Neural progenitor cell (in vitro differentiated cells): ENCODE measurements around the gene PRDM5. TPM values are rescaled to one million over a fixed set of nuclear protein-coding genes. Genes with fewer than 3 reads are reported as not detected.
A peak's percentile ranks its signal among the peaks of the same experiment; 100 is the strongest.

ENCODE experiments used
- DNase-seq: peaks from one replicate; pipeline ENCODE4 v3.0.0-alpha.2; 2016; ENCODE audit warnings: low spot score
- H2AFZ ChIP-seq: fragments of 200-600 bp; sonication (generic); replicated peaks from 2 replicates; pipeline ENCODE4 v1.6.1; 2016; ENCODE audit warnings: antibody characterized with exemption
- H3F3A ChIP-seq: fragments of 200-600 bp; sonication (generic); 2 replicates; pipeline ENCODE4 v1.6.1; 2016; ENCODE audit warnings: antibody characterized with exemption, low read depth
- H3K27ac ChIP-seq: fragments of 200-600 bp; sonication (generic); 2 replicates; pipeline ENCODE4 v1.5.1; 2016; ENCODE audit warnings: mild to moderate bottlenecking
- H3K27me3 ChIP-seq: fragments of 200-600 bp; sonication (generic); 2 replicates; pipeline ENCODE4 v1.6.1; 2016; ENCODE audit warnings: mild to moderate bottlenecking, moderate library complexity
- H3K36me3 ChIP-seq: fragments of 200-600 bp; sonication (generic); 2 replicates; pipeline ENCODE4 v1.5.1; 2016
- H3K4me1 ChIP-seq: fragments of 200-600 bp; sonication (generic); 2 replicates; pipeline ENCODE4 v1.6.1; 2016; ENCODE audit warnings: mixed run types
- H3K4me2 ChIP-seq: fragments of 200-600 bp; sonication (generic); 2 replicates; pipeline ENCODE4 v1.6.1; 2016
- H3K4me3 ChIP-seq: fragments of 200-600 bp; sonication (generic); 2 replicates; pipeline ENCODE4 v1.5.1; 2016
- H3K79me2 ChIP-seq: fragments of 200-600 bp; sonication (generic); 2 replicates; pipeline ENCODE4 v1.6.1; 2016; ENCODE audit warnings: low read depth
- H3K9ac ChIP-seq: fragments of 200-600 bp; sonication (generic); 2 replicates; pipeline ENCODE4 v1.6.1; 2016
- H3K9me3 ChIP-seq: fragments of 200-600 bp; sonication (generic); 2 replicates; pipeline ENCODE4 v1.5.1; 2016; ENCODE audit warnings: low read depth
- H4K20me1 ChIP-seq: fragments of 200-600 bp; sonication (generic); 2 replicates; pipeline ENCODE4 v1.6.1; 2016; ENCODE audit warnings: low read depth
- H3K27ac Mint-ChIP-seq: 3 replicates; pipeline ENCODE4 v1.8.0; 2021; ENCODE audit warnings: mixed read lengths
- H3K27me3 Mint-ChIP-seq: 2 replicates; pipeline ENCODE4 v1.8.0; 2022; ENCODE audit warnings: low read depth, mild to moderate bottlenecking, inconsistent platforms, moderate library complexity, mixed read lengths; ENCODE audit not compliant: insufficient read depth
- H3K36me3 Mint-ChIP-seq: 3 replicates; pipeline ENCODE4 v1.8.0; 2021; ENCODE audit warnings: mixed read lengths
- H3K4me1 Mint-ChIP-seq: 3 replicates; pipeline ENCODE4 v1.8.0; 2021; ENCODE audit warnings: mixed read lengths
- H3K4me3 Mint-ChIP-seq: 3 replicates; pipeline ENCODE4 v1.8.0; 2021; ENCODE audit warnings: mild to moderate bottlenecking, moderate library complexity, mixed read lengths
- H3K9me3 Mint-ChIP-seq: 3 replicates; pipeline ENCODE4 v1.8.0; 2020; ENCODE audit warnings: mixed read lengths
- EZH2 ChIP-seq: fragments of 200-600 bp; sonication (generic); IDR thresholded peaks from 2 replicates; pipeline ENCODE4 v1.6.1; 2017; ENCODE audit warnings: antibody characterized with exemption, mild to moderate bottlenecking, moderate library complexity
- EZH2phosphoT487 ChIP-seq: fragments of 200-600 bp; sonication (generic); IDR thresholded peaks from 2 replicates; pipeline ENCODE4 v1.6.1; 2017; ENCODE audit warnings: antibody characterized with exemption
- total RNA-seq: library from RNA; depleted of rRNA; stranded (reverse); fragments of >200 nt; gene quantifications from 2 replicates; pipeline ENCODE4 v1.2.3, GENCODE V29; 2015; ENCODE audit warnings: low replicate concordance
- TF ChIP-seq, protein P1 (sequence below): fragments of 200-600 bp; sonication (generic); IDR thresholded peaks from 2 replicates; pipeline ENCODE4 v1.5.1; 2017; ENCODE audit warnings: antibody characterized with exemption, mild to moderate bottlenecking

Gene PRDM5
- total RNA-seq, 1 donor from 2014 or later = 51.7 TPM

DNA sequence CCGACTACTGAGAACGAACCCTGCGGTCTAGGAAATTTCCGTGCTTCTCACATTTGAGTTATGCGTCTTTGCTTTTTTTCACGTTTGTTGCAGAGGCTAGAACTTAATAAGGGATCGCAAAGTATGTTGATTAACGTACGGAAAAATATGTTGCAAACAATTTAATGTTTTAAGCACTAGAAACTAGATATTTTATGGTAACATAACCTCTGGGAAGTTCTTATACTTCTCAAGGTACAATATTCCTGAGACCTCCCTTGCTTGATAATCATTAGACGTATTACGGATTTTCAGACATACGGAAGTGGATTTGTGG is 639 bp upstream of the PRDM5 start:
- H3K27me3 ChIP-seq = no peaks in the 10 kb centered on the region
- no peak for DNase-seq
- peak overlapping the region; percentile 63 for H2AFZ ChIP-seq
- no peaks in the 10 kb centered on the region for H4K20me1 ChIP-seq
- H3K4me3 ChIP-seq = peak overlapping the region; percentile 72
- peak overlapping the region; percentile 82 for H3K27ac Mint-ChIP-seq
- H3K4me1 Mint-ChIP-seq = peaks cover 18% of the 10 kb centered on the region
- no peaks in the 10 kb centered on the region for H3K9me3 ChIP-seq
- H3K36me3 Mint-ChIP-seq = no peaks in the 10 kb centered on the region
- TF ChIP-seq EZH2 (no peak), EZH2phosphoT487 (no peak)
- TF ChIP-seq, protein P1, sequence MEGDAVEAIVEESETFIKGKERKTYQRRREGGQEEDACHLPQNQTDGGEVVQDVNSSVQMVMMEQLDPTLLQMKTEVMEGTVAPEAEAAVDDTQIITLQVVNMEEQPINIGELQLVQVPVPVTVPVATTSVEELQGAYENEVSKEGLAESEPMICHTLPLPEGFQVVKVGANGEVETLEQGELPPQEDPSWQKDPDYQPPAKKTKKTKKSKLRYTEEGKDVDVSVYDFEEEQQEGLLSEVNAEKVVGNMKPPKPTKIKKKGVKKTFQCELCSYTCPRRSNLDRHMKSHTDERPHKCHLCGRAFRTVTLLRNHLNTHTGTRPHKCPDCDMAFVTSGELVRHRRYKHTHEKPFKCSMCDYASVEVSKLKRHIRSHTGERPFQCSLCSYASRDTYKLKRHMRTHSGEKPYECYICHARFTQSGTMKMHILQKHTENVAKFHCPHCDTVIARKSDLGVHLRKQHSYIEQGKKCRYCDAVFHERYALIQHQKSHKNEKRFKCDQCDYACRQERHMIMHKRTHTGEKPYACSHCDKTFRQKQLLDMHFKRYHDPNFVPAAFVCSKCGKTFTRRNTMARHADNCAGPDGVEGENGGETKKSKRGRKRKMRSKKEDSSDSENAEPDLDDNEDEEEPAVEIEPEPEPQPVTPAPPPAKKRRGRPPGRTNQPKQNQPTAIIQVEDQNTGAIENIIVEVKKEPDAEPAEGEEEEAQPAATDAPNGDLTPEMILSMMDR = no peak
- H3K4me3 Mint-ChIP-seq = peak overlapping the region; percentile 90
- peak overlapping the region; percentile 75 for H3K4me2 ChIP-seq
- H3K9ac ChIP-seq = no peak overlapping the region
- H3F3A ChIP-seq = peaks cover 27% of the 10 kb centered on the region
- H3K27ac ChIP-seq = peak overlapping the region; percentile 75
- H3K79me2 ChIP-seq = peaks cover 28% of the 10 kb centered on the region
- H3K27me3 Mint-ChIP-seq = peaks cover 6% of the 10 kb centered on the region
- peaks cover 22% of the 10 kb centered on the region for H3K4me1 ChIP-seq
- H3K36me3 ChIP-seq = no peaks in the 10 kb centered on the region
- H3K9me3 Mint-ChIP-seq = no peaks in the 10 kb centered on the region

DNA sequence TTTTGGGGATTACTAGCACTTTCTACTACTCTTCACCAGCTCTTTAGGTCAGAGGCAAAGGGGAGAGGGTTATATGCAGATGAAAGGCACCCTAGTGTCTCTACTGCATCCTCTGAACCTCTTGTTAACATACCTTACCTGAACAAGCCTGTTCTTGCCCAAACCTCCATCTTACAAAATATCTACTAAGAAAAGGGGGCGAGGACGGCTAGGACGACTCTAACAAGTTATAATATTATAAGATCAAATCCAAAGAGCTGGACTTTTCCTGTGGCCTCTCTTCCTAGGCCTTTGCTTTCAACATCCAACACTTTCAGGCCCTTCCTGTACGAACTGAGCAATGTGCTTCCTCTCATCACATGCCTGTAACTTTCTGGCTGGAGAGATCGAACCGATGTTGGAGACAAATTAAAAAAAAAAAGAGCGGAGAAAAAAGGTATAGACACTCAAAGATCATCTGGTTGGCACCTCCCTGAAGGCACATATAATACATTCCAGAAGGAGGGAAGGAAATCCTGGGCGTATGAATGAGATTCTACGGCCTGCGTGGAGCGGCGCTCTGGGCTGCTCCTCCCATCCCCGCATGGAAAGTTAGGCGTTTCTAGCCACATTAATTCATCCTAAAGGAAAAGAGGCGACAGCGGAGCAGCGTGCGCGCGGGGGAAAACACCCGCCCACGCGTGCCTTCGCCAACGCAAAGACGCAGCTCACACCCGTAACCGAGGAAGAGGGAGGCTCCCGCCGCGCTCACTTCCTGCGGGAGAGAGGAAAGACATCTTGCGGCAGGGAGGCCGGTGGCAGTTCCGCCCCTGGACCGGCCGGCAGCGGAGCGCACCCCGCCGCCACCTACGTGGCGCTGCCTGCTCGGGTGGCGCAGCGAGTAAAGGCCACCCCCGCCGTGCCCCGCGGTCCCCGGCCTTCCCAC is 808 bp downstream of the PRDM5 start:
- peaks cover 41% of the 10 kb centered on the region for H3K79me2 ChIP-seq
- Mint-ChIP-seq H3K27ac (peak overlapping the region; percentile 87), H3K36me3 (no peaks in the 10 kb centered on the region), H3K4me1 (peaks cover 23% of the 10 kb centered on the region), H3K9me3 (no peaks in the 10 kb centered on the region), H3K4me3 (peak overlapping the region; percentile 99), H3K27me3 (peaks cover 6% of the 10 kb centered on the region)
- no peaks in the 10 kb centered on the region for H3K9me3 ChIP-seq
- H3K27me3 ChIP-seq = no peaks in the 10 kb centered on the region
- peak overlapping the region; percentile 72 for H3K4me3 ChIP-seq
- H2AFZ ChIP-seq = peak overlapping the region; percentile 63
- no peak overlapping the region for H3K9ac ChIP-seq
- H3F3A ChIP-seq = peaks cover 29% of the 10 kb centered on the region
- peak overlapping the region; percentile 75 for H3K4me2 ChIP-seq
- TF ChIP-seq, protein P1 = no peak
- TF ChIP-seq EZH2 = no peak
- H3K36me3 ChIP-seq = no peaks in the 10 kb centered on the region
- peaks cover 27% of the 10 kb centered on the region for H3K4me1 ChIP-seq
- H3K27ac ChIP-seq = peak overlapping the region; percentile 75
- peaks cover 4% of the 10 kb centered on the region for H4K20me1 ChIP-seq
- DNase-seq = peak; percentile 69

DNA sequence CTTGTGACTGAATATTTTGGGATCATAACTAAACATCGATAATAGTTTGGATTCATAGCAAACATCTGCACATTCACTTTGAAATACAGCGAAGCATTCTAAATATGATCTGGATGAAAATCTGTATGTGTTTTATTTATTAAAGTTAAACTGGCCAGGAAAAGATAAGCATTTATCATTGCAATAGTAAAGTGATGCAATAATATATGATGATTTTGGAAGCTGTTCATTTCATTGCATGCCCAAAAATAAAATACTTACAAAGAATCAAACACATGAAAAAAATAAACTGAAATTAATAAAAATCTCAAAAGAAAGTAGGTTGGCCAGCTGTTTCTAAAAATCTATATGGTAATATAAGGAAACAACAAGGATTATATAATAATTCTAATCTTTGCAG is 1.9 kb downstream of the PRDM5 start:
- peaks cover 29% of the 10 kb centered on the region for H3K4me1 Mint-ChIP-seq

More for the DNA sequence above, 1.9 kb downstream of the PRDM5 start:
- H3K27ac Mint-ChIP-seq = no peak overlapping the region
- Histone ChIP-seq H3F3A (peaks cover 30% of the 10 kb centered on the region), H4K20me1 (peaks cover 8% of the 10 kb centered on the region), H3K9me3 (no peaks in the 10 kb centered on the region), H3K4me3 (no peak overlapping the region), H3K4me2 (peak overlapping the region; percentile 75), H3K36me3 (no peaks in the 10 kb centered on the region), H3K79me2 (peaks cover 50% of the 10 kb centered on the region), H3K9ac (no peak overlapping the region), H3K27ac (no peak overlapping the region), H2AFZ (no peak overlapping the region), H3K27me3 (no peaks in the 10 kb centered on the region), H3K4me1 (peaks cover 33% of the 10 kb centered on the region)
- peaks cover 6% of the 10 kb centered on the region for H3K27me3 Mint-ChIP-seq
- DNase-seq = no peak
- no peaks in the 10 kb centered on the region for H3K9me3 Mint-ChIP-seq
- H3K36me3 Mint-ChIP-seq = no peaks in the 10 kb centered on the region
- peak overlapping the region; percentile 47 for H3K4me3 Mint-ChIP-seq
- TF ChIP-seq EZH2 = no peak
- TF ChIP-seq, protein P1 = no peak
- no peak for TF ChIP-seq EZH2phosphoT487
